Liver (tissue), 9 donors: Measurements from ENCODE around the gene RPS6KC1. TPM values are rescaled to one million over a fixed set of nuclear protein-coding genes. Genes with fewer than 3 reads are reported as not detected.
A peak's percentile ranks its signal among the peaks of the same experiment; 100 is the strongest.

Experiments
- DNase-seq: peaks from one replicate; pipeline ENCODE4 v3.0.0-alpha.2; 2017; ENCODE audit warnings: low spot score
- H3K27ac ChIP-seq, 2 donors: one replicate each; pipeline ENCODE4 v1.7.0; 2013; ENCODE audit warnings: inconsistent platforms in 2 of 2, low read length in 2 of 2, control low read depth in 1 of 2, low read depth in 1 of 2, mild to moderate bottlenecking in 1 of 2
- H3K27me3 ChIP-seq, 4 donors: one replicate each; pipeline versions ENCODE4 v1.6.1 to v1.7.0; 2013; ENCODE audit warnings: low read length in 3 of 4, inconsistent platforms in 1 of 4, mild to moderate bottlenecking in 1 of 4, moderate library complexity in 1 of 4; ENCODE audit not compliant: control insufficient read depth in 4 of 4, insufficient read depth in 4 of 4
- H3K36me3 ChIP-seq, 4 donors: one replicate each; pipeline versions ENCODE4 v1.6.1 to v1.7.0; 2013; ENCODE audit warnings: low read length in 3 of 4, mild to moderate bottlenecking in 3 of 4, low read depth in 1 of 4, moderate library complexity in 1 of 4; ENCODE audit not compliant: control insufficient read depth in 4 of 4, insufficient read depth in 3 of 4
- H3K4me1 ChIP-seq, 4 donors: one replicate each; pipeline versions ENCODE4 v1.6.1 to v1.7.0; 2013; ENCODE audit warnings: low read length in 3 of 4, mild to moderate bottlenecking in 3 of 4, moderate library complexity in 1 of 4; ENCODE audit not compliant: control insufficient read depth in 4 of 4, insufficient read depth in 4 of 4
- H3K4me3 ChIP-seq, 3 donors: one replicate each; pipeline versions ENCODE4 v1.6.1 to v1.7.0; 2013; ENCODE audit warnings: low read length in 3 of 3, control low read depth in 1 of 3, low read depth in 1 of 3, mild to moderate bottlenecking in 1 of 3
- H3K9ac ChIP-seq, 2 donors: one replicate each; pipeline ENCODE4 v1.7.0; 2013; ENCODE audit warnings: low read length in 2 of 2, mild to moderate bottlenecking in 2 of 2, moderate library complexity in 2 of 2, control low read depth in 1 of 2, low read depth in 1 of 2
- H3K9me3 ChIP-seq, 4 donors: one replicate each; pipeline versions ENCODE4 v1.6.1 to v1.7.0; 2013; ENCODE audit warnings: low read length in 3 of 4; ENCODE audit not compliant: control insufficient read depth in 4 of 4
- ATF3 ChIP-seq: IDR thresholded peaks from 2 replicates; pipeline ENCODE4 v1.6.1; 2016; ENCODE audit warnings: antibody characterized with exemption
- CTCF ChIP-seq: fragments of 150-350 bp; IDR thresholded peaks from 2 replicates; pipeline ENCODE4 v1.5.1; 2017; ENCODE audit warnings: improper control_type of control experiment, low read depth, low read length; ENCODE audit not compliant: missing input control
- EGR1 ChIP-seq, 2 donors: IDR thresholded peaks; 2 replicates each; pipeline ENCODE4 v1.6.1; 2016 to 2018; ENCODE audit warnings: antibody characterized with exemption in 2 of 2, low read depth in 2 of 2
- FOXA2 ChIP-seq: IDR thresholded peaks from 2 replicates; pipeline ENCODE4 v1.6.1; 2016; ENCODE audit warnings: antibody characterized with exemption
- GABPA ChIP-seq, 2 donors: IDR thresholded peaks in 1 of 2; conservative IDR thresholded peaks in 1 of 2; 2 replicates each; pipeline ENCODE4 v1.6.1; 2016; ENCODE audit warnings: antibody characterized with exemption in 2 of 2, mild to moderate bottlenecking in 1 of 2, moderate library complexity in 1 of 2
- HNF4A ChIP-seq, 2 donors: conservative IDR thresholded peaks; 2 replicates each; pipeline ENCODE4 v1.6.1; 2016; ENCODE audit warnings: antibody characterized with exemption in 2 of 2, mild to moderate bottlenecking in 2 of 2
- HNF4G ChIP-seq: IDR thresholded peaks from 2 replicates; pipeline ENCODE4 v1.6.1; 2016; ENCODE audit warnings: antibody characterized with exemption
- JUND ChIP-seq, 2 donors: IDR thresholded peaks; 2 replicates each; pipeline ENCODE4 v1.6.1; 2016; ENCODE audit warnings: antibody characterized with exemption in 2 of 2
- MAX ChIP-seq: IDR thresholded peaks from 2 replicates; pipeline ENCODE4 v1.6.1; 2016; ENCODE audit warnings: antibody characterized with exemption
- RAD21 ChIP-seq, 2 donors: IDR thresholded peaks; 2 replicates each; pipeline ENCODE4 v1.6.1; 2016; ENCODE audit warnings: antibody characterized with exemption in 2 of 2, mild to moderate bottlenecking in 2 of 2
- REST ChIP-seq: IDR thresholded peaks from 2 replicates; pipeline ENCODE4 v1.6.1; 2016; ENCODE audit warnings: antibody characterized with exemption, mild to moderate bottlenecking
- RXRA ChIP-seq, 2 donors: IDR thresholded peaks; 2 replicates each; pipeline ENCODE4 v1.6.1; 2017 to 2018; ENCODE audit warnings: antibody characterized with exemption in 2 of 2, mild to moderate bottlenecking in 1 of 2
- SP1 ChIP-seq: IDR thresholded peaks from 2 replicates; pipeline ENCODE4 v1.6.1; 2018; ENCODE audit warnings: antibody characterized with exemption, mild to moderate bottlenecking
- ZBTB33 ChIP-seq: IDR thresholded peaks from 2 replicates; pipeline ENCODE4 v1.6.1; 2016; ENCODE audit warnings: antibody characterized with exemption
- WGBS: extraction: QIAGEN DNeasy Blood & Tissue Kit; methylation state at CpG from one replicate; pipeline ENCODE4 v1.1.7; 2013; 5-methylcytosine and 5-hydroxymethylcytosine counted together
- polyA plus RNA-seq, 2 donors: library from polyadenylated mRNA; stranded (reverse) in 1 of 2; unstranded in 1 of 2; fragments of 200-250 nt in 1 of 2; fragments of >200 nt in 1 of 2; fragmentation: Nextera tagmentation in 1 of 2; extraction: Ambion mirVana in 1 of 2; gene quantifications; one replicate each; pipeline versions ENCODE4 v1.2.1 to v1.2.3, GENCODE V29; 2013 to 2015
- total RNA-seq, 2 donors: library from RNA; depleted of rRNA; stranded (reverse); fragments of >200 nt; gene quantifications; one replicate each; pipeline ENCODE4 v1.2.3, GENCODE V29; 2014
- donor health status: healthy.
- donor health status: healthy.
- donor health status: healthy.
- donor health status: healthy.
- donor health status: healthy.

Gene RPS6KC1
- total and polyA plus RNA-seq, 4 donors: 3.5 to 15.6 (median 9.8) TPM

- TF ChIP-seq REST (no peak), RXRA (IDR thresholded peaks at IDR 0.05) (no peak), JUND (IDR thresholded peaks at IDR 0.05) (no peak), SP1 (no peak), ATF3 (no peak), MAX (no peak)
These were observed 42.5 kb upstream of the RPS6KC1 start (continued) for GRCh38 chr1:213008564-213008963.

GRCh38 chr1:213014642-213015041 lies 36.4 kb upstream of the RPS6KC1 start:
- no peaks in the 10 kb centered on the region for H3K9me3 ChIP-seq
- peaks cover 0 to 9% (median 6%) of the 10 kb centered on the region in 4 donors for H3K4me1 ChIP-seq
- H3K4me3 ChIP-seq: peak overlapping the region; percentile 76 to 95 (median 93)
- 23% methylated on average over 7 of the region's 7 CpGs for WGBS
- H3K27me3 ChIP-seq: no peaks in the 10 kb centered on the region
- no peak for DNase-seq
- peak overlapping the region; percentile 69 to 84 for H3K27ac ChIP-seq
- no peak for TF ChIP-seq CTCF
- H3K9ac ChIP-seq: peak overlapping the region; percentile 40 to 91
- peaks cover 0 to 6% (median under 1%) of the 10 kb centered on the region in 4 donors for H3K36me3 ChIP-seq

GRCh38 chr1:213015099-213016050 lies 35.7 kb upstream of the RPS6KC1 start, which contains the start of gene ANGEL2:
Gene ANGEL2 (minus strand): TSS chr1:213015867. CDS start chr1:213015671, 196 bp downstream.
- H3K9ac ChIP-seq: peak within 1 kb of the TSS; percentile 40 to 91
- WGBS: under 1% methylated on average over 66 of the region's 66 CpGs
- H3K4me3 ChIP-seq: peak within 1 kb of the TSS; percentile 76 to 95 (median 93)
- no peaks in the 10 kb centered on the region for H3K9me3 ChIP-seq
- H3K36me3 ChIP-seq: peaks cover 0 to 6% (median under 1%) of the 10 kb centered on the region in 4 donors
- H3K4me1 ChIP-seq: peaks cover 0 to 9% (median 6%) of the 10 kb centered on the region in 4 donors
- peak within 1 kb of the TSS; percentile 69 to 84 for H3K27ac ChIP-seq
- no peaks in the 10 kb centered on the region for H3K27me3 ChIP-seq
- DNase-seq: peak; percentile 92
- TF ChIP-seq ZBTB33 (peak; percentile 70), FOXA2 (no peak), MAX (peak; percentile 74), SP1 (peak; percentile 54), RAD21 (IDR thresholded peaks at IDR 0.05) (peak; percentile 14 to 27), HNF4A (conservative IDR thresholded peaks at IDR 0.05) (peak; percentile 25 to 59), JUND (IDR thresholded peaks at IDR 0.05) (peak; percentile 28 to 59), CTCF (no peak), HNF4G (no peak), GABPA (IDR thresholded peaks at IDR 0.05 in 1 of 2, conservative IDR thresholded peaks at IDR 0.05 in 1 of 2) (peak in 1 of 2 donors; percentile 85), EGR1 (IDR thresholded peaks at IDR 0.05; ENCODE audit: low read depth in 2 of 2) (peak in 1 of 2 donors; percentile 24), ATF3 (no peak)
